Measurements from ENCODE around the gene PCDHB14. TPM values are rescaled to one million over a fixed set of nuclear protein-coding genes. Genes with fewer than 3 reads are reported as not detected.

The PCDHB14 gene
- total RNA-seq, 4 donors from 2014 or later: 1.4 to 3.3 (median 2.8) TPM

Other genes starting within 250 kb of the PCDHB14 start
- not detected for gene PCDHB1, start 172.0 kb upstream of the PCDHB14 start, total RNA-seq
- 1 to 10 TPM in 3 of 4 donors, under 1 TPM in 1; 0.80 to 1.9 (median 1.2) TPM for gene PCDHB2, start 128.7 kb upstream of the PCDHB14 start, total RNA-seq
- gene PCDHB3, start 122.9 kb upstream of the PCDHB14 start, total RNA-seq: under 1 TPM in 3 of 4 donors, not detected in 1; 0.64 to 0.82 (median 0.80) TPM
- 1 to 10 TPM in 1 of 4 donors, under 1 TPM in 3; 0.68 to 2.2 (median 0.77) TPM for gene PCDHB4, start 101.5 kb upstream of the PCDHB14 start, total RNA-seq
- gene PCDHB5, start 88.1 kb upstream of the PCDHB14 start, total RNA-seq: 1 to 10 TPM in 3 of 4 donors, not detected in 1; 1.1 to 3.0 (median 1.3) TPM
- under 1 TPM in 2 of 4 donors, not detected in 2; 0.14 to 0.32 TPM for gene PCDHB6, start 73.3 kb upstream of the PCDHB14 start, total RNA-seq
- gene PCDHB7, start 50.7 kb upstream of the PCDHB14 start, total RNA-seq: 1 to 10 TPM in 1 of 4 donors, under 1 TPM in 3; 0.37 to 1.6 (median 0.67) TPM
- under 1 TPM in 2 of 4 donors, not detected in 2; 0.14 to 0.16 TPM for gene PCDHB8, start 45.6 kb upstream of the PCDHB14 start, total RNA-seq
- 1 to 10 TPM in 1 of 4 donors, under 1 TPM in 3; 0.20 to 1.6 (median 0.65) TPM for gene PCDHB16, start 41.0 kb upstream of the PCDHB14 start, total RNA-seq
- gene PCDHB9, start 36.2 kb upstream of the PCDHB14 start, total RNA-seq: 1 to 10 TPM in 1 of 4 donors, under 1 TPM in 2, not detected in 1; 0.40 to 1.6 (median 0.64) TPM
- 1 to 10 TPM in 1 of 4 donors, under 1 TPM in 2, not detected in 1; 0.68 to 1.1 (median 0.79) TPM for gene PCDHB10, start 31.0 kb upstream of the PCDHB14 start, total RNA-seq
- gene PCDHB11, start 23.7 kb upstream of the PCDHB14 start, total RNA-seq: 1 to 10 TPM in 1 of 4 donors, under 1 TPM in 3; 0.20 to 1.5 (median 0.61) TPM
- gene PCDHB12, start 14.6 kb upstream of the PCDHB14 start, total RNA-seq: 1 to 10 TPM in 2 of 4 donors, under 1 TPM in 2; 0.40 to 1.9 (median 1.1) TPM
- 1 to 10 TPM; 1.8 to 4.1 (median 2.5) TPM for gene PCDHB13, start 9.4 kb upstream of the PCDHB14 start, total RNA-seq
- gene PCDHB15, start 22.1 kb downstream of the PCDHB14 start, total RNA-seq: 1 to 10 TPM in 3 of 4 donors, under 1 TPM in 1; 0.75 to 5.6 (median 1.1) TPM
- 1 to 10 TPM in 2 of 4 donors, not detected in 2; 1.4 to 1.8 TPM for gene SLC25A2, start 80.7 kb downstream of the PCDHB14 start, total RNA-seq
- 10 to 100 TPM; 41.9 to 62.5 (median 50.3) TPM for gene TAF7, start 97.4 kb downstream of the PCDHB14 start, total RNA-seq
- gene PCDHGA1, start 107.2 kb downstream of the PCDHB14 start, total RNA-seq: under 1 TPM in 2 of 4 donors, not detected in 2; 0.55 to 0.64 TPM
- 1 to 10 TPM in 3 of 4 donors, under 1 TPM in 1; 0.68 to 1.9 (median 1.6) TPM for gene PCDHGA2, start 115.4 kb downstream of the PCDHB14 start, total RNA-seq
- 1 to 10 TPM in 2 of 4 donors, under 1 TPM in 2; 0.55 to 4.9 (median 1.1) TPM for gene PCDHGA3, start 120.5 kb downstream of the PCDHB14 start, total RNA-seq
- 10 to 100 TPM in 1 of 4 donors, 1 to 10 TPM in 2, under 1 TPM in 1; 0.96 to 10.5 (median 3.4) TPM for gene PCDHGB1, start 126.8 kb downstream of the PCDHB14 start, total RNA-seq
- gene PCDHGA4, start 131.7 kb downstream of the PCDHB14 start, total RNA-seq: 10 to 100 TPM in 1 of 4 donors, 1 to 10 TPM in 2, not detected in 1; 1.4 to 18.0 (median 1.6) TPM
- 10 to 100 TPM in 1 of 4 donors, 1 to 10 TPM in 3; 2.1 to 12.7 (median 3.2) TPM for gene PCDHGB2, start 136.7 kb downstream of the PCDHB14 start, total RNA-seq
- gene PCDHGA5, start 140.8 kb downstream of the PCDHB14 start, total RNA-seq: 1 to 10 TPM in 3 of 4 donors, not detected in 1; 2.5 to 4.1 (median 3.4) TPM
- 1 to 10 TPM; 1.4 to 3.8 (median 2.6) TPM for gene PCDHGB3, start 146.9 kb downstream of the PCDHB14 start, total RNA-seq
- gene PCDHGA6, start 150.5 kb downstream of the PCDHB14 start, total RNA-seq: 1 to 10 TPM; 2.4 to 7.5 (median 3.7) TPM
- gene PCDHGA7, start 159.4 kb downstream of the PCDHB14 start, total RNA-seq: 1 to 10 TPM; 2.0 to 8.6 (median 3.2) TPM
- gene PCDHGB4, start 164.4 kb downstream of the PCDHB14 start, total RNA-seq: 1 to 10 TPM in 2 of 4 donors, under 1 TPM in 2; 0.40 to 4.4 (median 2.4) TPM
- 10 to 100 TPM in 1 of 4 donors, 1 to 10 TPM in 3; 1.5 to 11.5 (median 2.5) TPM for gene PCDHGA8, start 169.3 kb downstream of the PCDHB14 start, total RNA-seq
- 10 to 100 TPM in 2 of 4 donors, 1 to 10 TPM in 2; 5.3 to 23.3 (median 9.2) TPM for gene PCDHGB5, start 174.6 kb downstream of the PCDHB14 start, total RNA-seq
- gene PCDHGA9, start 179.4 kb downstream of the PCDHB14 start, total RNA-seq: 1 to 10 TPM; 1.2 to 4.6 (median 3.4) TPM
- gene PCDHGB6, start 184.7 kb downstream of the PCDHB14 start, total RNA-seq: 1 to 10 TPM; 1.9 to 5.9 (median 4.7) TPM
- 1 to 10 TPM; 4.0 to 6.5 (median 6.1) TPM for gene PCDHGA10, start 189.6 kb downstream of the PCDHB14 start, total RNA-seq
- gene PCDHGB7, start 194.3 kb downstream of the PCDHB14 start, total RNA-seq: 10 to 100 TPM in 1 of 4 donors, 1 to 10 TPM in 3; 7.0 to 10.1 (median 9.1) TPM
- 1 to 10 TPM; 2.6 to 5.8 (median 4.4) TPM for gene PCDHGA11, start 197.7 kb downstream of the PCDHB14 start, total RNA-seq
- gene PCDHGA12, start 207.2 kb downstream of the PCDHB14 start, total RNA-seq: 10 to 100 TPM in 1 of 4 donors, 1 to 10 TPM in 3; 1.6 to 14.2 (median 4.8) TPM

All from transverse colon (tissue), 4 donors.